Measurements from ENCODE around the gene UFD1.

UFD1 gene

GRCh38 chr22:19476023-19476422, 3.0 kb downstream of the UFD1 start:
- H3K27ac ChIP-seq = no peak overlapping the region; the same call in 1 of the 2 replicates
- no peak for TF ChIP-seq ZFX (IDR thresholded peaks at IDR 0.05; ENCODE audit: borderline replicate concordance)
- no peak for TF ChIP-seq CTCF (IDR thresholded peaks at IDR 0.05)

- no peak overlapping the region for H3K27ac ChIP-seq
- TF ChIP-seq ZFX (IDR thresholded peaks at IDR 0.05; ENCODE audit: borderline replicate concordance) = no peak
- TF ChIP-seq CTCF (IDR thresholded peaks at IDR 0.05) = no peak
Measured at GRCh38 chr22:19473578-19473977, 5.4 kb downstream of the UFD1 start.

GRCh38 chr22:19472233-19472632, 6.8 kb downstream of the UFD1 start:
- TF ChIP-seq ZFX (IDR thresholded peaks at IDR 0.05; ENCODE audit: borderline replicate concordance) (no peak), CTCF (IDR thresholded peaks at IDR 0.05) (no peak)
- H3K27ac ChIP-seq = no peak overlapping the region

- H3K27ac ChIP-seq = no peak overlapping the region
- TF ChIP-seq ZFX (IDR thresholded peaks at IDR 0.05; ENCODE audit: borderline replicate concordance) (no peak), CTCF (IDR thresholded peaks at IDR 0.05) (no peak)
Measured at GRCh38 chr22:19471572-19471971, 7.4 kb downstream of the UFD1 start.

- H3K27ac ChIP-seq = no peak overlapping the region
- TF ChIP-seq ZFX (IDR thresholded peaks at IDR 0.05; ENCODE audit: borderline replicate concordance) (no peak), CTCF (IDR thresholded peaks at IDR 0.05) (no peak)
Measured at GRCh38 chr22:19470010-19470409, 9.0 kb downstream of the UFD1 start.

GRCh38 chr22:19469421-19469820, 9.6 kb downstream of the UFD1 start:
- no peak overlapping the region for H3K27ac ChIP-seq
- TF ChIP-seq CTCF (IDR thresholded peaks at IDR 0.05) (no peak), ZFX (IDR thresholded peaks at IDR 0.05; ENCODE audit: borderline replicate concordance) (no peak)

GRCh38 chr22:19467912-19468311, 11.1 kb downstream of the UFD1 start:
- H3K27ac ChIP-seq = no peak overlapping the region
- TF ChIP-seq ZFX (IDR thresholded peaks at IDR 0.05; ENCODE audit: borderline replicate concordance) = no peak
- no peak for TF ChIP-seq CTCF (IDR thresholded peaks at IDR 0.05)

All from 22Rv1 (cell line).